ENCODE measurements around the gene INTS4. TPM values are rescaled to one million over a fixed set of nuclear protein-coding genes. Genes with fewer than 3 reads are reported as not detected.
A peak's percentile ranks its signal among the peaks of the same experiment; 100 is the strongest.
"Not testable (repeated sequence)": the region's sequence is repeated elsewhere in the genome, so short reads cannot be mapped to it uniquely, and the experiment has no call there.

INTS4 gene
- polyA plus RNA-seq, 1 donor (not counting 4 experiments of a cell fraction or from before 2014, with no cell fraction given) = 18.0 TPM

DNA sequence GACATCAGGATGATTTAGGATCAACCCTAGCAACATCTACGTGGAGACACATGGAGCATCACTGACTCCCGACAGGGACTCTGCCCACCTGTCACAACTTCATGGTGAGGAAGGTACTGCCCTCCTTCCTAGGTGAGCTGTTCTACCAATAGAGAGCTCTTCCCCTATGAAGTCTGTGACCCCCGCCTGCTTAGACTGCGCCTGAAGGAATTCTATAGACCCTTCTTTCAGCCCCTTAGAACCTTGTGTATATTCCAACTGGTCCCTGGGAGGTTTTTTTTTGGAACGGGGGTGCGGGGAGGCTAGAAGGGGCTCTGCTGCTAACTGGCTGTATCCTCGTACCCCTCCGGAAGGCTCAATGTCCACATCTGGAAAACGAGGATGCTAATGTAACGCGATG, 566 bp downstream of the INTS4 start:
- Histone ChIP-seq H3K9ac (ENCODE audit: control insufficient read depth, extremely low read depth, insufficient read depth, low read length) (peak overlapping the region; percentile 89), H3K9me3 (ENCODE audit: control insufficient read depth, low read depth, low read length) (no peaks in the 10 kb centered on the region), H3K27ac (ENCODE audit: control insufficient read depth, insufficient read depth, low read length) (peak overlapping the region; percentile 77), H3K36me3 (ENCODE audit: control insufficient read depth in 2 of 2, extremely low read depth in 1 of 2, insufficient read depth in 2 of 2, low read length in 2 of 2) (peaks cover 0 to 3% of the 10 kb centered on the region in 2 experiments), H2AFZ (ENCODE audit: control insufficient read depth, low read length) (peak overlapping the region; percentile 100), H3K9me1 (ENCODE audit: control insufficient read depth, extremely low read depth, insufficient read depth, low read length) (no peaks in the 10 kb centered on the region), H3K4me2 (ENCODE audit: control insufficient read depth, extremely low read depth, insufficient read depth, low read depth, low read length) (peak overlapping the region; percentile 82), H4K20me1 (ENCODE audit: control insufficient read depth, extremely low read depth, insufficient read depth, low read length) (no peaks in the 10 kb centered on the region), H3K4me3 (ENCODE audit: control insufficient read depth in 2 of 3, extremely low read depth in 1 of 3, insufficient read depth in 2 of 3, low read depth in 1 of 3, low read length in 3 of 3) (peak overlapping the region; percentile 80 to 98 (median 83)), H3K79me2 (ENCODE audit: control insufficient read depth, insufficient read depth, low read length) (peaks cover 23% of the 10 kb centered on the region), H3K4me1 (ENCODE audit: control insufficient read depth, extremely low read depth, insufficient read depth, low read length) (peaks cover 13% of the 10 kb centered on the region), H3K27me3 (ENCODE audit: control insufficient read depth, extremely low read depth, insufficient read depth, low read length) (no peaks in the 10 kb centered on the region)
- TF ChIP-seq CTCF (optimal IDR thresholded peaks at IDR 0.05 in 1 of 3, IDR thresholded peaks at IDR 0.05 in 1 of 3, conservative IDR thresholded peaks at IDR 0.05 in 1 of 3; ENCODE audit: extremely low read depth in 1 of 3, insufficient read depth in 2 of 3, low read length in 3 of 3) (no peak), EZH2 (IDR thresholded peaks at IDR 0.05; ENCODE audit: low read length) (no peak)
- FAIRE-seq (no peak), DNase-seq (ENCODE audit: low read depth, low spot score) (no peak)
- dilution Hi-C loops (cut with MboI; ENCODE audit: extremely low pct_ligation_motif_present, low sequenced_read_pairs) = no loop called here

- Histone ChIP-seq H3K9ac (ENCODE audit: control insufficient read depth, extremely low read depth, insufficient read depth, low read length) (no peak overlapping the region), H3K4me3 (ENCODE audit: control insufficient read depth in 2 of 3, extremely low read depth in 1 of 3, insufficient read depth in 2 of 3, low read depth in 1 of 3, low read length in 3 of 3) (no peak overlapping the region), H3K9me3 (ENCODE audit: control insufficient read depth, low read depth, low read length) (no peaks in the 10 kb centered on the region), H2AFZ (ENCODE audit: control insufficient read depth, low read length) (no peak overlapping the region), H3K36me3 (ENCODE audit: control insufficient read depth in 2 of 2, extremely low read depth in 1 of 2, insufficient read depth in 2 of 2, low read length in 2 of 2) (peaks cover 0 to 6% of the 10 kb centered on the region in 2 experiments), H3K79me2 (ENCODE audit: control insufficient read depth, insufficient read depth, low read length) (peaks cover 23% of the 10 kb centered on the region), H3K9me1 (ENCODE audit: control insufficient read depth, extremely low read depth, insufficient read depth, low read length) (no peaks in the 10 kb centered on the region), H4K20me1 (ENCODE audit: control insufficient read depth, extremely low read depth, insufficient read depth, low read length) (no peaks in the 10 kb centered on the region), H3K27ac (ENCODE audit: control insufficient read depth, insufficient read depth, low read length) (no peak overlapping the region), H3K4me2 (ENCODE audit: control insufficient read depth, extremely low read depth, insufficient read depth, low read depth, low read length) (no peak overlapping the region), H3K27me3 (ENCODE audit: control insufficient read depth, extremely low read depth, insufficient read depth, low read length) (no peaks in the 10 kb centered on the region), H3K4me1 (ENCODE audit: control insufficient read depth, extremely low read depth, insufficient read depth, low read length) (peaks cover 13% of the 10 kb centered on the region)
- TF ChIP-seq EZH2 (IDR thresholded peaks at IDR 0.05; ENCODE audit: low read length) (no peak), CTCF (optimal IDR thresholded peaks at IDR 0.05 in 1 of 3, IDR thresholded peaks at IDR 0.05 in 1 of 3, conservative IDR thresholded peaks at IDR 0.05 in 1 of 3; ENCODE audit: extremely low read depth in 1 of 3, insufficient read depth in 2 of 3, low read length in 3 of 3) (no peak)
- no peak for FAIRE-seq
- dilution Hi-C loops (cut with MboI; ENCODE audit: extremely low pct_ligation_motif_present, low sequenced_read_pairs) = no loop called here
- DNase-seq (ENCODE audit: low read depth, low spot score) = no peak
Observed at GRCh38 chr11:77990981-77991380, 3.5 kb downstream of the INTS4 start.

DNA sequence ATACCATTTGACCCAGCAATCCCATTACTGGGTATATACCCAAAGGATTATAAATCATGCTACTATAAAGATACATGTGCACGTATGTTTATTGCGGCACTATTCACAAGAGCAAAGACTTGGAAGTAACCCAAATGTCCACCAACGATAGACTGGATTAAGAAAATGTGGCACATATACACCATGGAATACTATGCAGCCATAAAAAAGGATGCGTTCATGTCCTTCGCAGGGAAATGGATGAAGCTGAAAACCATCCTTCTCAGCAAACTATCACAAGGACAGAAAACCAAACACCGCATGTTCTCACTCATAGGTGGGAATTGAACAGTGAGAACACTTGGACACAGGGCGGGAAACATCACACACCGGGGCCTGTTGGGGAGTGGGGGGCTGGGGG, 8.0 kb downstream of the INTS4 start:
- H2AFZ ChIP-seq (ENCODE audit: control insufficient read depth, low read length); FAIRE-seq: not testable (repeated sequence)

More for the DNA sequence above, 8.0 kb downstream of the INTS4 start:
- H3K27ac ChIP-seq (ENCODE audit: control insufficient read depth, insufficient read depth, low read length); H3K36me3 ChIP-seq (ENCODE audit: control insufficient read depth in 2 of 2, extremely low read depth in 1 of 2, insufficient read depth in 2 of 2, low read length in 2 of 2); H3K4me1 ChIP-seq (ENCODE audit: control insufficient read depth, extremely low read depth, insufficient read depth, low read length); H3K27me3 ChIP-seq (ENCODE audit: control insufficient read depth, extremely low read depth, insufficient read depth, low read length); H3K9me1 ChIP-seq (ENCODE audit: control insufficient read depth, extremely low read depth, insufficient read depth, low read length); DNase-seq (ENCODE audit: low read depth, low spot score); H3K4me3 ChIP-seq (ENCODE audit: control insufficient read depth in 2 of 3, extremely low read depth in 1 of 3, insufficient read depth in 2 of 3, low read depth in 1 of 3, low read length in 3 of 3); H4K20me1 ChIP-seq (ENCODE audit: control insufficient read depth, extremely low read depth, insufficient read depth, low read length); H3K79me2 ChIP-seq (ENCODE audit: control insufficient read depth, insufficient read depth, low read length); H3K4me2 ChIP-seq (ENCODE audit: control insufficient read depth, extremely low read depth, insufficient read depth, low read depth, low read length); H3K9ac ChIP-seq (ENCODE audit: control insufficient read depth, extremely low read depth, insufficient read depth, low read length); dilution Hi-C loops (cut with MboI; ENCODE audit: extremely low pct_ligation_motif_present, low sequenced_read_pairs); H3K9me3 ChIP-seq (ENCODE audit: control insufficient read depth, low read depth, low read length): not testable (repeated sequence)
